ENCODE measurements around the gene MTA1. TPM values are rescaled to one million over a fixed set of nuclear protein-coding genes. Genes with fewer than 3 reads are reported as not detected.

The MTA1 gene
- total RNA-seq, 2 experiments from 2014 or later, result 136 to 152 TPM

DNA sequence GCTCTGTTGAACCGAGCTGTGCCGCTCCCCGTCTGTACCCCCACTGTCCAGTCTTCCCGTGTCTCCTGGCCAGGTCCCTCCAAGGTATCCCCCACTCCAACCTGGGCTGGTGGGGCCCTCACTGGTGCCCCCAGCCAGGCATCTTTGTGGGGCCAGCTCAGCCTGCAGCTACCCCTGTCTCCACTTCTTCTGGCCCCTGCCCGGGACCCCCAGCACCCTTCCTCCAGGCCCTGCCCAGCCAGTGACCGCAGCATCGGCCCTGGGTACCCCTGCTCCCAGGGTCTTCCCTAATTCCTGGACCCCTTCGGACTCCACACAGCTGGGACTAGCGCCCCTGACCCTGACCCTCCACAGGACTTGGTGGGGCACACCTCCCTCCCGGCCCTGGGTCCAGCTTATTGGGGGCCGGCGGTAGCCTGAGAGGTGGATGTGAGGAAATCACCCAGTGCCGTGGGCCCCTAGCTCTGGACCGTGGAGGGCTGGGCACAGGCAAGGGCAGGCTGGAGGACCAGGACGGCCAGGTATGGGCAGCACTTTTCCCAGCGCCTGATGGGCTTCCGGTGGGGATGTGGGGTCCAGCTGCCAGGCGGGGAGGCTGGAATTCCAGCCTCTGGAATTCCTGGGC, 63.0 kb downstream of the MTA1 start:
- Mint-ChIP-seq H3K4me3 (no peak overlapping the region), H3K36me3 (ENCODE audit: low read depth) (no peaks in the 10 kb centered on the region), H3K27me3 (peaks cover 5% of the 10 kb centered on the region), H3K4me1 (peaks cover 46% of the 10 kb centered on the region), H3K9me3 (ENCODE audit: low read depth) (no peaks in the 10 kb centered on the region), H3K27ac (peak overlapping the region; percentile 94)
- no peak for ATAC-seq
- ChIA-PET CTCF (interaction anchor here (1.1 to 2.9 kb wide), 2 partner anchors 8 to 112 kb away, joined by 4 to 55 read pairs; partner anchors contain the start of gene TEDC1), POLR2A (interaction anchor here (0.6 to 1.1 kb wide), 4 partner anchors 7 to 46 kb away, joined by 3 to 8 read pairs (median 5); no protein-coding TSS in a partner anchor)
- no peak for DNase-seq
- intact Hi-C loops (cut with DNase I, micrococcal nuclease), result loop anchor here in 1 of 2 experiments (1.0 to 10.0 kb wide), 2 partner anchors 8 to 418 kb away; partner anchors contain the start of gene GPR132

DNA sequence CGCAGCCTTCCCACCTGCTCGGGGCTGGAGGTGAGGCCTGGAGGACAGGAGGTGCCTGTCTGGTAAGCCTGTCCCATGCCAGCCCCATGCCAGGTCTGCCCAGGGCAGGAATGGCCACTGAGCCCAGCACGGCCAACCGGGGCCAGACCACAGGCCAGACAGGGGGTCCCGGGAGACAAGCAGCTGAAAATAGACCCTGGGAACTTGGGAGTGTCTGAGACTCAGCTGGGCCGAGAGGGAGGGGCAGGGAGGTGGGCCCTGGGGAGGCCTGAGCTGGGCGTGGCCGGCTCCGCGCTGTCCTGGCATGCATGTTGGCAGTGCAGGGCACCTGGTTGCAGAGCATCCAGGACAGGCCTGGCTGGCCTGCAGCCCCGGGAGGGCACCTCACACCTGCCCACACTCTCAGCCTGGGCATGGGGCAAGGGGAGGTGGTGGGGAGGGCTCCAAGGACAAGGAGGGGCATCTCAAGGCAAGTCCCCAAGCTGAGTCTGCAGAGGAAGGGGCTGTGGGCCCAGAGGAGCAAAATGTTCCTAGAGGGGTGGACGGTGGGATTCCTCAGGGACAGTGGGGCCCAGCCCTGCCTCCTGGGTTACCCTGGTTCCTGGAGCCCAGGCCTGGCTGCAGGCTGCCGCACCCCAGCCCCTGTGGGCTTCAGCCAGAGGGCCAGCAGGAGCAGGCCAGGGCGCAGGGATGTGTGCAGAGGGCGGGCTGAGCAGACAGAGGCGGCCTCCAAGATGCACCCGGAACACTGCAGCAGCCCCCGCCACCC, 63.9 kb downstream of the MTA1 start:
- Mint-ChIP-seq H3K9me3 (ENCODE audit: low read depth) (no peaks in the 10 kb centered on the region), H3K4me1 (peaks cover 48% of the 10 kb centered on the region), H3K27ac (no peak overlapping the region), H3K4me3 (no peak overlapping the region), H3K36me3 (ENCODE audit: low read depth) (no peaks in the 10 kb centered on the region), H3K27me3 (peaks cover 5% of the 10 kb centered on the region)
- intact Hi-C loops (cut with DNase I, micrococcal nuclease), result loop anchor here in 1 of 2 experiments (10.0 kb wide), 1 partner anchor 419 kb away; the partner anchor contains the start of gene GPR132
- ChIA-PET CTCF (interaction anchor here (0.6 to 1.1 kb wide), 2 partner anchors 65 to 113 kb away, joined by 3 to 4 read pairs; no protein-coding TSS in a partner anchor), POLR2A (no interaction called here)
- ATAC-seq (no peak), DNase-seq (peak; percentile 20)

- H3K27ac Mint-ChIP-seq, result peak overlapping the region; percentile 67
- H3K4me1 Mint-ChIP-seq, result peaks cover 55% of the 10 kb centered on the region
- ATAC-seq (no peak), DNase-seq (peak; percentile 63)
- ChIA-PET POLR2A (no interaction called here), CTCF (no interaction called here)
- peaks cover 5% of the 10 kb centered on the region for H3K27me3 Mint-ChIP-seq
- peaks cover under 1% of the 10 kb centered on the region for H3K36me3 Mint-ChIP-seq (ENCODE audit: low read depth)
- H3K9me3 Mint-ChIP-seq (ENCODE audit: low read depth), result no peaks in the 10 kb centered on the region
- no peak overlapping the region for H3K4me3 Mint-ChIP-seq
- intact Hi-C loops (cut with DNase I, micrococcal nuclease), result loop anchor here in 1 of 2 experiments (10.0 kb wide), 1 partner anchor 420 kb away; the partner anchor contains the start of gene GPR132
These were observed 64.7 kb downstream of the MTA1 start for GRCh38 chr14:105484069-105484996.

GRCh38 chr14:105484997-105485393, 65.4 kb downstream of the MTA1 start:
- Mint-ChIP-seq H3K27me3 (peaks cover under 1% of the 10 kb centered on the region), H3K27ac (no peak overlapping the region), H3K9me3 (ENCODE audit: low read depth) (no peaks in the 10 kb centered on the region), H3K4me3 (no peak overlapping the region), H3K4me1 (peaks cover 53% of the 10 kb centered on the region), H3K36me3 (ENCODE audit: low read depth) (peaks cover 1% of the 10 kb centered on the region)
- intact Hi-C loops (cut with DNase I, micrococcal nuclease), result loop anchor here in 1 of 2 experiments (10.0 kb wide), 1 partner anchor 420 kb away; the partner anchor contains the start of gene GPR132
- CTCF ChIA-PET, result interaction anchor here (0.7 kb wide), 1 partner anchor 1055 kb away, joined by 3 read pairs; no protein-coding TSS in a partner anchor
- DNase-seq, result no peak
- POLR2A ChIA-PET, result no interaction called here
- no peak for ATAC-seq

DNA sequence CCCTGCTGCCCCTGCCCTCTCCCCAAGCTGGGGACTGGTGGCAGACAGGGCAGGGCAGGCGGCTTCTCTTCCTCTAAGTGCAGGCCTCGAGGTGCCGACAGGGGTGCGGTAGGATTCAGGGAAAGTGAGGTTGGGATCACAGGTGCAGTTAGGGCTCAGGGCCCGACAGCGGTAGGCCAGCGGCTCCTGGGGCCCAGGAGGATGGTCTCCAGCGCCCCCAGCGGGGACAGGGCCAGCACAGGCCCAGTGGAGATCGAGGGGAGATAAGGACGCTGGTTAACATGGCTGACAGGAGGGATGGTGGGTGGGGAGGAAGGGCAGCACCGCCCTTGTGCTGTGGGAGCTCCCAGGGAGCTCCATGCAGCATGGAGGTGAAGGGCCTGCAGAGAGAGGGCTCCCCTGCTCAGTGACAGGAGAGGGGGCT, 66.1 kb downstream of the MTA1 start:
- Mint-ChIP-seq H3K36me3 (ENCODE audit: low read depth) (peaks cover 1% of the 10 kb centered on the region), H3K4me1 (peaks cover 53% of the 10 kb centered on the region), H3K4me3 (no peak overlapping the region), H3K9me3 (ENCODE audit: low read depth) (no peaks in the 10 kb centered on the region), H3K27ac (peak overlapping the region; percentile 42), H3K27me3 (no peaks in the 10 kb centered on the region)
- ChIA-PET POLR2A (no interaction called here), CTCF (interaction anchor here (0.7 to 1.4 kb wide), 2 partner anchors 114 to 1055 kb away, joined by 3 to 4 read pairs; no protein-coding TSS in a partner anchor)
- DNase-seq (peak; percentile 71), ATAC-seq (no peak)
- intact Hi-C loops (cut with DNase I, micrococcal nuclease), result loop anchor here in 1 of 2 experiments (10.0 kb wide), 1 partner anchor 421 kb away; the partner anchor contains the start of gene GPR132

GRCh38 chr14:105486163-105486973, 66.7 kb downstream of the MTA1 start, which contains the start of gene CRIP1:
Gene CRIP1, plus strand, starts transcription at chr14:105486886. Its CDS starts 374 bp downstream, at chr14:105487260.
- intact Hi-C loops (cut with DNase I, micrococcal nuclease), result loop anchor here in 1 of 2 experiments (10.0 kb wide), 1 partner anchor 422 kb away; the partner anchor contains the start of gene GPR132
- Mint-ChIP-seq H3K4me1 (peaks cover 48% of the 10 kb centered on the region), H3K27ac (peak within 1 kb of the TSS; percentile 58), H3K4me3 (peak within 1 kb of the TSS; percentile 81), H3K9me3 (ENCODE audit: low read depth) (no peaks in the 10 kb centered on the region), H3K27me3 (no peaks in the 10 kb centered on the region), H3K36me3 (ENCODE audit: low read depth) (peaks cover 1% of the 10 kb centered on the region)
- ChIA-PET POLR2A (no interaction called here), CTCF (interaction anchor here (0.5 to 1.4 kb wide), 3 partner anchors 38 to 312 kb away, joined by 3 to 4 read pairs (median 3); no protein-coding TSS in a partner anchor)
- DNase-seq, result peak; percentile 30
- no peak for ATAC-seq

DNA sequence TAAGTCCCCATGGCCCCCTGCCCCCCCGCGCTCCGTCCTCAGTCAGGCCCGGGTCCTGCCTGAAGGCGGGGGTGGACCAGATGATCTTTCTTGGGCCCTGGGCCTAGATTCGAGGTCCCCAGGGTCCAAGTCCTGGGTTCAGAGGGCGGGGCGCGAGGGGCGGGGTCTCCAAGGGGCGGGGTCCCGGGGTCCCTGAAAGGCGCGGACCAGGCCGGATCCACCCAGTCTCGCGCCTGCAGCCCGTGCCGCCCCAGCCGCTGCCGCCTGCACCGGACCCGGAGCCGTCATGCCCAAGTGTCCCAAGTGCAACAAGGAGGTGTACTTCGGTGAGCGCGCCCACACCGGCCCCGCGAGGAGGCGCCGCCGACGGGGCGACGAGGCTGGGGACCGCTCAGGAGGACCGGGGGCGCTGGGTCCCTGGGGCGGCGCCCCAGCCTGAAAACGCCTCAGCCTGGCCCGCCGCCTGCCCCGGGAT, 67.4 kb downstream of the MTA1 start:
- Mint-ChIP-seq H3K27me3 (no peaks in the 10 kb centered on the region), H3K4me1 (peaks cover 46% of the 10 kb centered on the region), H3K4me3 (peak overlapping the region; percentile 81), H3K27ac (no peak overlapping the region), H3K36me3 (ENCODE audit: low read depth) (peaks cover 2% of the 10 kb centered on the region), H3K9me3 (ENCODE audit: low read depth) (no peaks in the 10 kb centered on the region)
- intact Hi-C loops (cut with DNase I, micrococcal nuclease), result loop anchor here in 1 of 2 experiments (10.0 kb wide), 1 partner anchor 422 kb away; the partner anchor contains the start of gene GPR132
- peak; percentile 68 for DNase-seq
- ChIA-PET POLR2A (no interaction called here), CTCF (interaction anchor here (0.5 to 1.4 kb wide), 3 partner anchors 39 to 312 kb away, joined by 3 to 4 read pairs (median 3); no protein-coding TSS in a partner anchor)
- ATAC-seq, result no peak

- CTCF ChIA-PET, result interaction anchor here (0.5 kb wide), 1 partner anchor 39 kb away, joined by 3 read pairs; no protein-coding TSS in a partner anchor
- Mint-ChIP-seq H3K27me3 (no peaks in the 10 kb centered on the region), H3K36me3 (ENCODE audit: low read depth) (peaks cover 2% of the 10 kb centered on the region), H3K4me3 (peak overlapping the region; percentile 81), H3K9me3 (ENCODE audit: low read depth) (no peaks in the 10 kb centered on the region), H3K4me1 (peaks cover 42% of the 10 kb centered on the region), H3K27ac (peak overlapping the region; percentile 58)
- POLR2A ChIA-PET, result no interaction called here
- DNase-seq (peak; percentile 77), ATAC-seq (no peak)
- intact Hi-C loops (cut with DNase I, micrococcal nuclease), result loop anchor here in 1 of 2 experiments (10.0 kb wide), 1 partner anchor 423 kb away; the partner anchor contains the start of gene GPR132
These were observed 67.9 kb downstream of the MTA1 start for GRCh38 chr14:105487449-105487985.

- Mint-ChIP-seq H3K9me3 (ENCODE audit: low read depth) (no peaks in the 10 kb centered on the region), H3K4me1 (peaks cover 38% of the 10 kb centered on the region), H3K4me3 (peak overlapping the region; percentile 81), H3K36me3 (ENCODE audit: low read depth) (peaks cover 2% of the 10 kb centered on the region), H3K27me3 (no peaks in the 10 kb centered on the region), H3K27ac (peak overlapping the region; percentile 58)
- ATAC-seq, result no peak
- peak; percentile 54 for DNase-seq
- intact Hi-C loops (cut with DNase I, micrococcal nuclease), result loop anchor here in 1 of 2 experiments (10.0 kb wide), 1 partner anchor 423 kb away; the partner anchor contains the start of gene GPR132
- ChIA-PET CTCF (interaction anchor here (0.9 to 5.1 kb wide), 4 partner anchors 21 to 118 kb away, joined by 3 to 74 read pairs (median 6); no protein-coding TSS in a partner anchor), POLR2A (interaction anchor here (2.1 kb wide), 1 partner anchor 118 kb away, joined by 8 read pairs; no protein-coding TSS in a partner anchor)
These were observed 68.6 kb downstream of the MTA1 start for GRCh38 chr14:105487986-105488777.

Measured in activated CD4-positive, alpha-beta T cell treated with anti-CD3 and anti-CD28 coated beads for 36 hours (primary cell).